GM18951 (cell line): Measurements from ENCODE around the gene NPTX2.
"Not testable (repeated sequence)": the region's sequence is repeated elsewhere in the genome, so short reads cannot be mapped to it uniquely, and the experiment has no call there.

Experiments used
- POLR2A ChIP-seq: IDR thresholded peaks from 4 replicates; pipeline ENCODE4 v1.6.1; 2011; ENCODE audit warnings: mild to moderate bottlenecking; ENCODE audit not compliant: insufficient read length, insufficient read depth; ENCODE audit errors: extremely low read depth
- in situ Hi-C: fragments of 300-500 bp; cut with MboI; formaldehyde crosslinking; loops from one replicate; pipeline ENCODE4 v1.12.0; 2022; ENCODE audit warnings: low sequenced_read_pairs, mixed read lengths, inconsistent platforms; ENCODE audit not compliant: unreplicated experiment

The NPTX2 gene

GRCh38 chr7:98617051-98617959 is at the start of gene NPTX2:
Gene NPTX2, plus strand, starts transcription at chr7:98617285. Its CDS starts 177 bp downstream, at chr7:98617462.
- TF ChIP-seq POLR2A = no peak
- in situ Hi-C loops = no loop called here

- in situ Hi-C loops = no loop called here
- TF ChIP-seq POLR2A = no peak
Measured at GRCh38 chr7:98567991-98568390, 49.1 kb upstream of the NPTX2 start.

- no peak for TF ChIP-seq POLR2A
- in situ Hi-C loops = no loop called here
Measured at GRCh38 chr7:98568891-98569290, 48.2 kb upstream of the NPTX2 start.

- TF ChIP-seq POLR2A = no peak
- in situ Hi-C loops = no loop called here
Measured at GRCh38 chr7:98569691-98570337, 47.3 kb upstream of the NPTX2 start.

GRCh38 chr7:98571006-98571405 is 46.1 kb upstream of the NPTX2 start:
- in situ Hi-C loops = no loop called here
- TF ChIP-seq POLR2A = no peak

GRCh38 chr7:98571986-98572385 is 45.1 kb upstream of the NPTX2 start:
- in situ Hi-C loops = no loop called here
- no peak for TF ChIP-seq POLR2A

- in situ Hi-C loops = not testable (repeated sequence)
Measured at GRCh38 chr7:98572716-98573115, 44.4 kb upstream of the NPTX2 start.

GRCh38 chr7:98573816-98574215 is 43.3 kb upstream of the NPTX2 start:
- no peak for TF ChIP-seq POLR2A
- in situ Hi-C loops = no loop called here

GRCh38 chr7:98575878-98576277 is 41.2 kb upstream of the NPTX2 start:
- in situ Hi-C loops = no loop called here
- no peak for TF ChIP-seq POLR2A

GRCh38 chr7:98584830-98585229 is 32.3 kb upstream of the NPTX2 start:
- TF ChIP-seq POLR2A = no peak
- in situ Hi-C loops = no loop called here

GRCh38 chr7:98591926-98592325 is 25.2 kb upstream of the NPTX2 start:
- in situ Hi-C loops = no loop called here
- no peak for TF ChIP-seq POLR2A

- no peak for TF ChIP-seq POLR2A
- in situ Hi-C loops = no loop called here
Measured at GRCh38 chr7:98594348-98594747, 22.7 kb upstream of the NPTX2 start.

GRCh38 chr7:98594787-98595186 is 22.3 kb upstream of the NPTX2 start:
- in situ Hi-C loops = no loop called here

GRCh38 chr7:98598846-98599615 is 18.1 kb upstream of the NPTX2 start:
- no peak for TF ChIP-seq POLR2A
- in situ Hi-C loops = no loop called here

More at GRCh38 chr7:98594787-98595186, 22.3 kb upstream of the NPTX2 start:
- no peak for TF ChIP-seq POLR2A

GRCh38 chr7:98599886-98600285 is 17.2 kb upstream of the NPTX2 start:
- in situ Hi-C loops = no loop called here
- TF ChIP-seq POLR2A = no peak
